ENCODE measurements around the gene GATA2. TPM values are rescaled to one million over a fixed set of nuclear protein-coding genes. Genes with fewer than 3 reads are reported as not detected.

Gene GATA2
- total RNA-seq, 4 donors from 2014 or later: 8.1 to 24.7 (median 15.9) TPM

DNA sequence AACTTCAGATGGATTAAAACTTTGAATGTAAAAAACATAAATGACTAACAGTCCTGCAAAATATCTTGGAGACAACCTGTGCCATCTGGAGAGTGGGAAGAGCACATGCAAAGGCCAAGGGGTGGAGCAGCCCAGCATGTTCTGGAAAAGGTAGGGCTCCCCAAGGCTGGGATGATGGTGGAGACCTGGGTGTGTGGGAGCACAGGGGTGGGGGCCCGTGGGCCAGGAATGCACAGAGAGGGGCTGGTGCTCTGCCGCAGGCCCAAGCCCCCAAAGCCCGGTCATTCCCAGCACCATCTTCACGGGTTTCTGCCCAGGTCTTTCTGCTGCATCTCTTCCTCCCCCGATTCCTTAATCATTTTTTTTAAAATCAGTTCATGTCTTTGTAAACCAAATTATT is 9.7 kb upstream of the GATA2 start:
- peaks cover 0 to 5% (median 0%) of the 10 kb centered on the region in 4 donors for H3K9me3 ChIP-seq
- WGBS, 2 donors: 80 to 82% methylated on average over 5 of the region's 5 CpGs
- H3K27me3 ChIP-seq: peaks cover 9 to 86% of the 10 kb centered on the region in 2 donors

DNA sequence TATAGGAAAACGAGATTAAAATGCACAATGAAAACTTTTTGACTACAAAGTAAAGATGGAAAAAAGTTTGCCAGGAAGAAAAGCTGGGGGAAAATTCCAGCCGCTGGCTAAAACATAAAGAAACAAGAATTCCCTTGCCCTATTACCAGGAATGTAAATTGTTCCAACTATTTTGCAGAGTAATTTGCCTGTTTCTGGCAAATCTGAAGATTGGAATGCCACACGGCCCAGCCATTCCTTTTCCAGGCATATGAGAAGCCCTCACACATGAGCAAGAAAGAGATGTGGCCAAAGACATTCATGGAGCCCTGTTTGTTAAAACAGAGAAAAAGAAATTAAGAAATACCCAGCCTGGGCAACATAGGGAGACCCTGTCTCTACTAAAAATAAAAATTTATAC is 8.4 kb upstream of the GATA2 start:
- Histone ChIP-seq H3K9me3 (peaks cover 0 to 5% (median 0%) of the 10 kb centered on the region in 4 donors), H3K36me3 (no peaks in the 10 kb centered on the region), H3K4me1 (peaks cover 0 to 17% (median 9%) of the 10 kb centered on the region in 4 donors), H3K4me3 (no peak overlapping the region), H3K27ac (no peak overlapping the region), H3K27me3 (peaks cover 10 to 88% of the 10 kb centered on the region in 2 donors)
- 46 to 56% methylated on average over 3 of the region's 3 CpGs for WGBS, 2 donors
- DNase-seq (ENCODE audit: low spot score in 2 of 2): no peak
- TF ChIP-seq CTCF (IDR thresholded peaks at IDR 0.05) (no peak), POLR2A (IDR thresholded peaks at IDR 0.05) (no peak), EP300 (IDR thresholded peaks at IDR 0.05) (no peak)

More for the DNA sequence above, 9.7 kb upstream of the GATA2 start:
- H3K27ac ChIP-seq: no peak overlapping the region
- peaks cover 0 to 5% (median 0%) of the 10 kb centered on the region in 4 donors for H3K4me1 ChIP-seq
- TF ChIP-seq EP300 (IDR thresholded peaks at IDR 0.05) (no peak), CTCF (IDR thresholded peaks at IDR 0.05) (no peak), POLR2A (IDR thresholded peaks at IDR 0.05) (no peak)
- no peak for DNase-seq (ENCODE audit: low spot score in 2 of 2)
- H3K4me3 ChIP-seq: no peak overlapping the region
- H3K36me3 ChIP-seq: no peaks in the 10 kb centered on the region

DNA sequence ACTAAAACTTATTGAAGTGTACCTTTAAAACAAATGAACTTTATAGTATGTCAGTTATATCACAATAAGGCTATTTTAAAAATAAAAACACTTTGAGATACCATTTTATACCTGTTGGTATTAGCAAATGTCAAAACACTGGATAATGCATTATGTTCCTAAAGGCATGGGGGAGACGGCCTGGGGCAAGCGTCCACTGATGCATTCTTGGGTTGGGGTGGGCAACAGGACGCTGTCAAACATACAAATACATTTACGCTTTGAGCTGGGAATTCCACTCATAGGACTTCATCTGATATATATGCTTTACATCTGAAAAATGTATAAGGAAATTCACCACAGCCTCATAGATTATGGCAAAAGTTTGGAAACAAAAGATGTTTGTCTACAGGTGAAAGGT is 7.6 kb upstream of the GATA2 start:
- Histone ChIP-seq H3K36me3 (no peaks in the 10 kb centered on the region), H3K9me3 (no peaks in the 10 kb centered on the region), H3K4me3 (no peak overlapping the region), H3K27me3 (peaks cover 10 to 92% of the 10 kb centered on the region in 2 donors), H3K27ac (no peak overlapping the region), H3K4me1 (peaks cover 0 to 19% (median 9%) of the 10 kb centered on the region in 4 donors)
- TF ChIP-seq POLR2A (IDR thresholded peaks at IDR 0.05): no peak
- no peak for TF ChIP-seq CTCF (IDR thresholded peaks at IDR 0.05)
- TF ChIP-seq EP300 (IDR thresholded peaks at IDR 0.05): no peak
- 87 to 93% methylated on average over 4 of the region's 4 CpGs for WGBS, 2 donors
- no peak for DNase-seq (ENCODE audit: low spot score in 2 of 2)

- no peak overlapping the region for H3K27ac ChIP-seq
- H3K9me3 ChIP-seq: no peaks in the 10 kb centered on the region
- H3K4me3 ChIP-seq: no peak overlapping the region
- H3K27me3 ChIP-seq: peaks cover 10 to 95% of the 10 kb centered on the region in 2 donors
- 89% methylated on average over 4 of the region's 4 CpGs for WGBS, 2 donors
- H3K36me3 ChIP-seq: no peaks in the 10 kb centered on the region
- peaks cover 0 to 19% (median 9%) of the 10 kb centered on the region in 4 donors for H3K4me1 ChIP-seq
- no peak for DNase-seq (ENCODE audit: low spot score in 2 of 2)
- TF ChIP-seq EP300 (IDR thresholded peaks at IDR 0.05) (no peak), CTCF (IDR thresholded peaks at IDR 0.05) (no peak), POLR2A (IDR thresholded peaks at IDR 0.05) (no peak)
Observed at GRCh38 chr3:128499724-128500275, 6.8 kb upstream of the GATA2 start.

DNA sequence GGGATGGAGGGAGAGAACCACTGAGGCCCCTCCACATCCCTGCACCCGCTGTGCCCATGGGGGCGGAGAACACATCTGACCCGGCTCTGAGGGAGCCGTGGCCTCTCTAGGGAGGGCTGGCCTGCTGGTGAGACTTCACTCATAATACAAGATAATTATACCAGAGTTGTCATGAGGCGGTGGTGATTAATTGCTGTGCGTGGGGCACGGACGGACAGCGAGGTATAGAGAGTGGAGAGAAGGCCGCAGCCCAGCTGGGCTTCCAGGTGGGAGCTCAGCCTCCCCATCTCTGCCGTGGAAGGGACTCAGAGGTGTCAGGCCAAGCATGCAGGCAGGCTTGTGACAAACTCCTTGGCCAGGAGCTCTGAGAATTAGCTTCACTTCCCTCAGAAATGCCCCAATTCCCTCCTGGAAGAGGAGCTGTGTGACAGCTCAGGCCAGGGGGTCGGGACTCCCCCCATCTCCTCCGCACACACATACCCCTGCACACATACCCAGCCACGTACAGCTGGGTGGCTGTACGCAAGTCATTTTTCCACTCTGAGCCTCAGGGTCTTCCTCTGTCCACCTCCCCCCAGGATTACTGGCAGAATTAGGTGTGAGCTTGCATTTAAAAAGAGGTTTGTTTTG is 6.0 kb upstream of the GATA2 start:
- 78 to 79% methylated on average over 15 of the region's 15 CpGs for whole genome bisulfite sequencing, 2 donors
- Histone ChIP-seq H3K4me1 (peaks cover 0 to 19% (median 9%) of the 10 kb centered on the region in 4 donors), H3K4me3 (no peak overlapping the region), H3K36me3 (no peaks in the 10 kb centered on the region), H3K9me3 (no peaks in the 10 kb centered on the region), H3K27ac (no peak overlapping the region), H3K27me3 (peaks cover 10 to 95% of the 10 kb centered on the region in 2 donors)
- DNase-seq (ENCODE audit: low spot score in 2 of 2): no peak
- no peak for TF ChIP-seq POLR2A (IDR thresholded peaks at IDR 0.05)
- TF ChIP-seq CTCF (IDR thresholded peaks at IDR 0.05): no peak
- no peak for TF ChIP-seq EP300 (IDR thresholded peaks at IDR 0.05)

All from tibial nerve (tissue), 4 donors.